AG09309 (cell line): ENCODE measurements around the gene PAX8.

ENCODE experiments used
- DNase-seq: peaks from one replicate; pipeline ENCODE4 v3.0.0-alpha.2; 2010; ENCODE audit warnings: low read depth
- H3K4me3 ChIP-seq: 2 replicates; pipeline ENCODE4 v1.5.1; 2011; ENCODE audit warnings: mild to moderate bottlenecking, low read depth, low read length, moderate library complexity; ENCODE audit not compliant: control insufficient read depth
- CTCF ChIP-seq: IDR thresholded peaks from 2 replicates; pipeline ENCODE4 v1.5.1; 2011; ENCODE audit warnings: mild to moderate bottlenecking, low read depth, low read length, inconsistent platforms; ENCODE audit not compliant: insufficient read depth, control insufficient read depth; ENCODE audit errors: missing control alignments

PAX8 gene

GRCh38 chr2:113183264-113183663 is 95.5 kb downstream of the PAX8 start:
- no peak overlapping the region for H3K4me3 ChIP-seq
- no peak for DNase-seq
- TF ChIP-seq CTCF: no peak

- H3K4me3 ChIP-seq: no peak overlapping the region
- no peak for DNase-seq
- TF ChIP-seq CTCF: no peak
These were observed 96.1 kb downstream of the PAX8 start for GRCh38 chr2:113182471-113183260.

GRCh38 chr2:113181258-113182051 is 97.3 kb downstream of the PAX8 start:
- no peak overlapping the region for H3K4me3 ChIP-seq
- DNase-seq: no peak
- no peak for TF ChIP-seq CTCF

GRCh38 chr2:113180131-113180946 is 98.4 kb downstream of the PAX8 start:
- no peak for TF ChIP-seq CTCF
- no peak overlapping the region for H3K4me3 ChIP-seq
- no peak for DNase-seq

- no peak for DNase-seq
- H3K4me3 ChIP-seq: no peak overlapping the region
- no peak for TF ChIP-seq CTCF
These were observed 99.2 kb downstream of the PAX8 start for GRCh38 chr2:113179446-113180045.

- DNase-seq: no peak
- no peak for TF ChIP-seq CTCF
- H3K4me3 ChIP-seq: no peak overlapping the region
These were observed 99.8 kb downstream of the PAX8 start for GRCh38 chr2:113178891-113179290.
